Ishikawa (cell line): ENCODE measurements around the gene SVEP1.

ENCODE experiments used
- CEBPB ChIP-seq: IDR thresholded peaks from 2 replicates; pipeline ENCODE4 v1.6.1; 2012
- CREB1 ChIP-seq: IDR thresholded peaks from 2 replicates; pipeline ENCODE4 v1.6.1; 2012; ENCODE audit warnings: low read depth
- EGR1 ChIP-seq: IDR thresholded peaks from 2 replicates; pipeline ENCODE4 v1.6.1; 2012
- EP300 ChIP-seq: IDR thresholded peaks from 2 replicates; pipeline ENCODE4 v1.6.1; 2012; ENCODE audit warnings: borderline replicate concordance
- FOXM1 ChIP-seq: IDR thresholded peaks from 2 replicates; pipeline ENCODE4 v1.6.1; 2012; ENCODE audit warnings: low read depth, borderline replicate concordance
- NFIC ChIP-seq: IDR thresholded peaks from 2 replicates; pipeline ENCODE4 v1.6.1; 2012
- RAD21 ChIP-seq: IDR thresholded peaks from 2 replicates; pipeline ENCODE4 v1.6.1; 2012; ENCODE audit warnings: low read depth
- TAF1 ChIP-seq: IDR thresholded peaks from 2 replicates; pipeline ENCODE4 v1.6.1; 2012; ENCODE audit warnings: low read depth, mild to moderate bottlenecking
- TCF12 ChIP-seq: IDR thresholded peaks from 2 replicates; pipeline ENCODE4 v1.6.1; 2012; ENCODE audit warnings: low read depth
- TEAD4 ChIP-seq: IDR thresholded peaks from 2 replicates; pipeline ENCODE4 v1.6.1; 2012
- USF1 ChIP-seq: IDR thresholded peaks from 2 replicates; pipeline ENCODE4 v1.6.1; 2012
- YY1 ChIP-seq: IDR thresholded peaks from 2 replicates; pipeline ENCODE4 v1.6.1; 2012; ENCODE audit warnings: low read depth
- ZBTB7A ChIP-seq: IDR thresholded peaks from 2 replicates; pipeline ENCODE4 v1.6.1; 2012; ENCODE audit warnings: low read depth
- TF ChIP-seq, protein P1 (sequence below): IDR thresholded peaks from 2 replicates; pipeline ENCODE4 v1.6.1; 2012
- TF ChIP-seq, protein P2 (sequence below): IDR thresholded peaks from 2 replicates; pipeline ENCODE4 v1.6.1; 2012; ENCODE audit warnings: low read depth, mild to moderate bottlenecking

SVEP1 gene

DNA sequence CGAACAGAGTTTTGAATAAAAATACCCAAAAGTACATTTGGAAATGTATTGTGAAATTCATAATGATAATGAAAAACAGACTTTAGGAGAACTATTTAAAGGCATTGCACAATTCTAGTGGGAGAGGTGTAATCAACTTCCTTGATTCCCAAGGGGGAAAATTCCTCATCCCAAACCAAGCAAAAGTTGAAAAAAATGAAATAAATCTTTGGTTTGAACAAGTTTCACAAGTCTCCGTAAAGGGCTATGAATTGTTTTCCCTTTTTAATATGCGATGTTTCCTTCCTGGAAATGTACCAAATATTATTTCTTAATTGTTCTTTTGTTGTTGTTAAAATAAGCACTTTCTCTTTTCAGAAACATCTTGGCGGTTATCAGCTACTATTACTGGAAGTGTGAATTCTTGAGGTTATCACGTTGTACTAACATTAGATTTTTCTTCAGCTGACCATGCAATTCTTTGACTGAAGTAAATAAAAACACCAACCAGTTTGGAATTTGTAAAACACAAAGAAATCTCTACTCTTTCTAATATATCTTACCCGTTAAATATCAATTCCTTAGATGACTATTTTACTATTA lies 59.3 kb downstream of the SVEP1 start:
- TF ChIP-seq TAF1 (no peak), YY1 (no peak), TEAD4 (no peak), ZBTB7A (no peak), USF1 (no peak), EP300 (no peak), RAD21 (no peak), TCF12 (no peak), CEBPB (no peak), EGR1 (no peak), FOXM1 (no peak), CREB1 (no peak), NFIC (no peak)
- TF ChIP-seq, protein P1, sequence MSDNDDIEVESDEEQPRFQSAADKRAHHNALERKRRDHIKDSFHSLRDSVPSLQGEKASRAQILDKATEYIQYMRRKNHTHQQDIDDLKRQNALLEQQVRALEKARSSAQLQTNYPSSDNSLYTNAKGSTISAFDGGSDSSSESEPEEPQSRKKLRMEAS: no peak
- TF ChIP-seq, protein P2, sequence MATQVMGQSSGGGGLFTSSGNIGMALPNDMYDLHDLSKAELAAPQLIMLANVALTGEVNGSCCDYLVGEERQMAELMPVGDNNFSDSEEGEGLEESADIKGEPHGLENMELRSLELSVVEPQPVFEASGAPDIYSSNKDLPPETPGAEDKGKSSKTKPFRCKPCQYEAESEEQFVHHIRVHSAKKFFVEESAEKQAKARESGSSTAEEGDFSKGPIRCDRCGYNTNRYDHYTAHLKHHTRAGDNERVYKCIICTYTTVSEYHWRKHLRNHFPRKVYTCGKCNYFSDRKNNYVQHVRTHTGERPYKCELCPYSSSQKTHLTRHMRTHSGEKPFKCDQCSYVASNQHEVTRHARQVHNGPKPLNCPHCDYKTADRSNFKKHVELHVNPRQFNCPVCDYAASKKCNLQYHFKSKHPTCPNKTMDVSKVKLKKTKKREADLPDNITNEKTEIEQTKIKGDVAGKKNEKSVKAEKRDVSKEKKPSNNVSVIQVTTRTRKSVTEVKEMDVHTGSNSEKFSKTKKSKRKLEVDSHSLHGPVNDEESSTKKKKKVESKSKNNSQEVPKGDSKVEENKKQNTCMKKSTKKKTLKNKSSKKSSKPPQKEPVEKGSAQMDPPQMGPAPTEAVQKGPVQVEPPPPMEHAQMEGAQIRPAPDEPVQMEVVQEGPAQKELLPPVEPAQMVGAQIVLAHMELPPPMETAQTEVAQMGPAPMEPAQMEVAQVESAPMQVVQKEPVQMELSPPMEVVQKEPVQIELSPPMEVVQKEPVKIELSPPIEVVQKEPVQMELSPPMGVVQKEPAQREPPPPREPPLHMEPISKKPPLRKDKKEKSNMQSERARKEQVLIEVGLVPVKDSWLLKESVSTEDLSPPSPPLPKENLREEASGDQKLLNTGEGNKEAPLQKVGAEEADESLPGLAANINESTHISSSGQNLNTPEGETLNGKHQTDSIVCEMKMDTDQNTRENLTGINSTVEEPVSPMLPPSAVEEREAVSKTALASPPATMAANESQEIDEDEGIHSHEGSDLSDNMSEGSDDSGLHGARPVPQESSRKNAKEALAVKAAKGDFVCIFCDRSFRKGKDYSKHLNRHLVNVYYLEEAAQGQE: no peak

GRCh38 chr9:110517483-110517882 lies 62.1 kb downstream of the SVEP1 start:
- TF ChIP-seq TCF12: no peak
- no peak for TF ChIP-seq EP300
- no peak for TF ChIP-seq CREB1
- no peak for TF ChIP-seq YY1

GRCh38 chr9:110514897-110515296 lies 64.6 kb downstream of the SVEP1 start:
- TF ChIP-seq TCF12 (no peak), YY1 (no peak), FOXM1 (no peak), CEBPB (no peak), TAF1 (no peak), TEAD4 (no peak), RAD21 (no peak), NFIC (no peak), ZBTB7A (no peak), CREB1 (no peak), EP300 (no peak), USF1 (no peak), EGR1 (no peak)
- TF ChIP-seq, protein P2: no peak
- TF ChIP-seq, protein P1: no peak

DNA sequence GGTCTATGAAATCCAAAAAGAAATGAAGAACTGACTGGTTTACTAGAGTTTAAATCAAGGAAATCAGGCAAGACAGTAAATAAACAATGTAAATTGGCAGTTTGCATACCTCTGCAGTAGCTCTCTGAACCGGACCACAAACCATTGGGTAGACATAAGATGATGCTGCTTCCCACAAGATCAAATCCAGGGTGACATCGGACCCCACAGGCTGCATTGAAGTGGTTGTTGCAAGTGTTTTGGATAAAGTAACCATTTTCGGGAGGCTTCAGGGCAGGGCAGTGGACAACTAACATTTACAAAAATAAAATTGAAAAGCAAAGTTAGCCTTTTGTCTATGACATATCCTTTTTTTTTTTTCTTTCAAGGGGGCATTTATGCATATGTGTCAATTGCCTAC lies 66.7 kb downstream of the SVEP1 start:
- TF ChIP-seq, protein P2: no peak

- TF ChIP-seq CREB1 (no peak), TCF12 (no peak), ZBTB7A (no peak)
Measured at GRCh38 chr9:110509792-110510191, 69.7 kb downstream of the SVEP1 start.
